GM12878 (cell line): ENCODE measurements around the gene YIF1A. TPM values are rescaled to one million over a fixed set of nuclear protein-coding genes. Genes with fewer than 3 reads are reported as not detected.

Source experiments
- ATF7 ChIP-seq: fragments of 450-650 bp; IDR thresholded peaks from 2 replicates; pipeline ENCODE4 v1.6.1; 2016; ENCODE audit warnings: low read depth, mild to moderate bottlenecking
- CREB1 ChIP-seq: IDR thresholded peaks from 2 replicates; pipeline ENCODE4 v1.6.1; 2012; ENCODE audit warnings: low read depth, mild to moderate bottlenecking, inconsistent platforms
- ETV6 ChIP-seq, 2 experiments: fragments of 450-650 bp in 1 of 2; IDR thresholded peaks in 1 of 2; conservative IDR thresholded peaks in 1 of 2; 2 replicates each; pipeline ENCODE4 v1.6.1; 2014; ENCODE audit warnings: antibody characterized with exemption in 1 of 2, borderline replicate concordance in 1 of 2, low read depth in 1 of 2, mild to moderate bottlenecking in 1 of 2, moderate library complexity in 1 of 2
- FOXK2 ChIP-seq: fragments of 450-650 bp; IDR thresholded peaks from 2 replicates; pipeline ENCODE4 v1.6.1; 2017; ENCODE audit warnings: mild to moderate bottlenecking, moderate library complexity
- FOXM1 ChIP-seq: IDR thresholded peaks from 2 replicates; pipeline ENCODE4 v1.6.1; 2012; ENCODE audit warnings: low read depth, mild to moderate bottlenecking, inconsistent platforms, low read length, moderate library complexity
- GABPA ChIP-seq: IDR thresholded peaks from 2 replicates; pipeline ENCODE4 v1.6.1; 2014; ENCODE audit warnings: antibody characterized with exemption, low read depth, mild to moderate bottlenecking, inconsistent platforms
- GATAD2B ChIP-seq: fragments of 450-650 bp; conservative IDR thresholded peaks from 2 replicates; pipeline ENCODE4 v1.6.1; 2017; ENCODE audit warnings: low read depth, mild to moderate bottlenecking, moderate library complexity
- HDAC6 ChIP-seq: fragments of 200-600 bp; sonication (generic); IDR thresholded peaks from one replicate; pipeline ENCODE4 v1.8.0; 2017; ENCODE audit warnings: antibody characterized with exemption; ENCODE audit not compliant: unreplicated experiment
- IRF4 ChIP-seq: IDR thresholded peaks from 2 replicates; pipeline ENCODE4 v1.6.1; 2011; ENCODE audit warnings: low read depth, low read length
- KLF5 ChIP-seq: fragments of 450-650 bp; IDR thresholded peaks from 2 replicates; pipeline ENCODE4 v1.6.1; 2014; ENCODE audit warnings: mild to moderate bottlenecking; ENCODE audit not compliant: partially characterized antibody
- RELA ChIP-seq: fragments of 450-650 bp; IDR thresholded peaks from 2 replicates; pipeline ENCODE4 v1.8.0; 2014; ENCODE audit warnings: borderline replicate concordance; ENCODE audit not compliant: partially characterized antibody
- RFX5 ChIP-seq: IDR thresholded peaks from 2 replicates; pipeline ENCODE4 v1.6.1; 2011; ENCODE audit warnings: low read depth, low read length, improper control_type of control experiment
- SIN3A ChIP-seq: IDR thresholded peaks from 2 replicates; pipeline ENCODE4 v1.6.1; 2012; ENCODE audit warnings: low read depth, low read length, improper control_type of control experiment
- TAF1 ChIP-seq: IDR thresholded peaks from 2 replicates; pipeline ENCODE4 v1.6.1; 2011; ENCODE audit warnings: mild to moderate bottlenecking, low read depth, low read length, borderline replicate concordance
- ZNF622 ChIP-seq: fragments of 450-650 bp; IDR thresholded peaks from 2 replicates; pipeline ENCODE4 v1.6.1; 2017; ENCODE audit warnings: mild to moderate bottlenecking, inconsistent platforms
- polyA plus RNA-seq, 11 experiments: library from polyadenylated mRNA; depleted of rRNA in 4 of 11; unstranded in 6 of 11; stranded (reverse) in 5 of 11; fragments of >200 nt; fragmentation: Nextera tagmentation in 4 of 11; fragmentation: Illumina TruSeq in 1 of 11; extraction: Ambion mirVana in 4 of 11; extraction: Trizol in 1 of 11; gene quantifications; 1 replicate in 1 of 11; 2 replicates in 10 of 11; pipeline versions ENCODE4 v1.2.1 to v1.2.3, GENCODE V29; 2011 to 2016; ENCODE audit warnings: inconsistent platforms in 2 of 11, missing spikeins in 2 of 11, low read depth in 1 of 11
- total RNA-seq, 4 experiments: library from RNA; depleted of rRNA in 3 of 4; stranded (reverse); fragments of >200 nt in 3 of 4; fragmentation: Illumina TruSeq in 1 of 4; extraction: Trizol in 1 of 4; gene quantifications; 2 replicates each; pipeline versions ENCODE4 v1.2.1 to v1.2.3, GENCODE V29; 2013 to 2021
- TF ChIP-seq, protein P1 (sequence below): IDR thresholded peaks from 2 replicates; pipeline ENCODE4 v1.6.1; 2011; ENCODE audit warnings: mild to moderate bottlenecking, low read depth, low read length, moderate library complexity; ENCODE audit not compliant: insufficient replicate concordance
- TF ChIP-seq, protein P2 (sequence below): IDR thresholded peaks from 2 replicates; pipeline ENCODE4 v1.6.1; 2012; ENCODE audit warnings: low read depth, low read length, improper control_type of control experiment
- TF ChIP-seq, protein P3 (sequence below): IDR thresholded peaks from 2 replicates; pipeline ENCODE4 v1.6.1; 2011; ENCODE audit warnings: borderline replicate concordance, low read depth, mild to moderate bottlenecking, moderate library complexity, mixed read lengths, low read length; ENCODE audit not compliant: insufficient read depth; ENCODE audit errors: extremely low read length

Gene YIF1A
- total and polyA plus RNA-seq, 10 of the 15 experiments (the other 5 are each of a cell fraction or from before 2014, with no cell fraction given), result 6.6 to 128 (median 71.7) TPM

DNA sequence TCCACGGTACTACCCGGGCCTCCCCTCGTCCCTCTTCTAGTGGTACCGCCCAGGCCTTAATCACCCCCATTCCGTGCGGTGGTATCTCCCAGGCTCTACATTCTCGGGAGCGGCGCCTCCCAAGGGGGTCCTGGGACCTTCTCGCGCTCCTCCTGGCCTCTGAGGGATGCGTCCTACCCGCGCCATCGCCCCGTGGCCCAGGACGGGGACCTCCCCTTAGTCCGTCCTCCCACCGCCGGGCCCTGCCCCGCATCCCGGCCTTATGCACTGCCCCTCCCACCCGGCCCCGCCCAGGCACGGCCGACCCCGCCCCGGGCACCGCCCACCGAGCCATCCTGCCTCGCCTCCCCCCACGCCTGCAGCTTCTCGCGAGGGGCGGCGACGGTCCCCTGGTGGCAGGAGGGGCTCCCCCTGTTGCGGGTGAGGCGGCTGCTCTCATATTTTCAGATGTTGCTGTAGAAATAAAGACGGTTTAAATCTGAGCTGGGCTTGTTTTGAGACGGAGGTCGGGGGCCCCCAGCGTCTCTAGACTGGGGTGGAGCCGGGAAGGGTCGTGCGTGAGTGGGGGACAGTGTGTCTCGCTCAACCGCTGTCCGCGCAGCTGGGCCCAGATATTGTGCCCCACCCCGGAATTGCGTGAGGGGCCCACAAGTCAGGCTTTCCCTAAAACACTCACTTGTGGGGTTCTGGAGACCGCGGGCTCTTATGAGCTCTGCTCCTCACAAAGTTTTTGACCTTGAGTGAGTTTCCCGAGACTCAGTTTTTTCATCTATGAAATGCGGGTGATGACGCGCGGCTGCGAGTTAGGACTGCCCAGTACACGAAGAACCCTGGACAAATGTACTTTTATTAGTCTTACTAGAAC is 21.3 kb downstream of the YIF1A start (continued):
- TF ChIP-seq GATAD2B (0 out of 2 replicates have a peak, but pooled peaks have one; percentile 27), GABPA (no peak), ZNF622 (no peak), ETV6 (conservative IDR thresholded peaks at IDR 0.05 in 1 of 2, IDR thresholded peaks at IDR 0.05 in 1 of 2; ENCODE audit: borderline replicate concordance in 1 of 2, low read depth in 1 of 2) (no peak), SIN3A (peak; percentile 45; the same call in 1 of the 2 replicates), FOXK2 (peak; percentile 92), KLF5 (peak; percentile 90), FOXM1 (no peak), IRF4 (no peak), RFX5 (no peak), CREB1 (peak; percentile 20; the same call in 1 of the 2 replicates), RELA (no peak), HDAC6 (no peak), ATF7 (peak; percentile 93), TAF1 (peak; percentile 25; the same call in 1 of the 2 replicates)
- TF ChIP-seq, protein P1, sequence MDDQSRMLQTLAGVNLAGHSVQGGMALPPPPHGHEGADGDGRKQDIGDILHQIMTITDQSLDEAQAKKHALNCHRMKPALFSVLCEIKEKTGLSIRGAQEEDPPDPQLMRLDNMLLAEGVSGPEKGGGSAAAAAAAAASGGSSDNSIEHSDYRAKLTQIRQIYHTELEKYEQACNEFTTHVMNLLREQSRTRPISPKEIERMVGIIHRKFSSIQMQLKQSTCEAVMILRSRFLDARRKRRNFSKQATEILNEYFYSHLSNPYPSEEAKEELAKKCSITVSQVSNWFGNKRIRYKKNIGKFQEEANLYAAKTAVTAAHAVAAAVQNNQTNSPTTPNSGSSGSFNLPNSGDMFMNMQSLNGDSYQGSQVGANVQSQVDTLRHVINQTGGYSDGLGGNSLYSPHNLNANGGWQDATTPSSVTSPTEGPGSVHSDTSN, result no peak
- TF ChIP-seq, protein P2, sequence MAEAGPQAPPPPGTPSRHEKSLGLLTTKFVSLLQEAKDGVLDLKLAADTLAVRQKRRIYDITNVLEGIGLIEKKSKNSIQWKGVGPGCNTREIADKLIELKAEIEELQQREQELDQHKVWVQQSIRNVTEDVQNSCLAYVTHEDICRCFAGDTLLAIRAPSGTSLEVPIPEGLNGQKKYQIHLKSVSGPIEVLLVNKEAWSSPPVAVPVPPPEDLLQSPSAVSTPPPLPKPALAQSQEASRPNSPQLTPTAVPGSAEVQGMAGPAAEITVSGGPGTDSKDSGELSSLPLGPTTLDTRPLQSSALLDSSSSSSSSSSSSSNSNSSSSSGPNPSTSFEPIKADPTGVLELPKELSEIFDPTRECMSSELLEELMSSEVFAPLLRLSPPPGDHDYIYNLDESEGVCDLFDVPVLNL, result no peak
- TF ChIP-seq, protein P3, sequence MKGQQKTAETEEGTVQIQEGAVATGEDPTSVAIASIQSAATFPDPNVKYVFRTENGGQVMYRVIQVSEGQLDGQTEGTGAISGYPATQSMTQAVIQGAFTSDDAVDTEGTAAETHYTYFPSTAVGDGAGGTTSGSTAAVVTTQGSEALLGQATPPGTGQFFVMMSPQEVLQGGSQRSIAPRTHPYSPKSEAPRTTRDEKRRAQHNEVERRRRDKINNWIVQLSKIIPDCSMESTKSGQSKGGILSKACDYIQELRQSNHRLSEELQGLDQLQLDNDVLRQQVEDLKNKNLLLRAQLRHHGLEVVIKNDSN, result no peak
